GM18508 (cell line): ENCODE data around the gene GSTT2B.
"Not testable (repeated sequence)": the region's sequence is repeated elsewhere in the genome, so short reads cannot be mapped to it uniquely, and the experiment has no call there.

Source experiments
- ATAC-seq: cut with Tn5 transposase; IDR thresholded peaks from one replicate; pipeline ENCODE4 v1.9.1; 2021; ENCODE audit warnings: moderate number of reproducible peaks; ENCODE audit not compliant: insufficient read depth, unreplicated experiment

Gene GSTT2B

DNA sequence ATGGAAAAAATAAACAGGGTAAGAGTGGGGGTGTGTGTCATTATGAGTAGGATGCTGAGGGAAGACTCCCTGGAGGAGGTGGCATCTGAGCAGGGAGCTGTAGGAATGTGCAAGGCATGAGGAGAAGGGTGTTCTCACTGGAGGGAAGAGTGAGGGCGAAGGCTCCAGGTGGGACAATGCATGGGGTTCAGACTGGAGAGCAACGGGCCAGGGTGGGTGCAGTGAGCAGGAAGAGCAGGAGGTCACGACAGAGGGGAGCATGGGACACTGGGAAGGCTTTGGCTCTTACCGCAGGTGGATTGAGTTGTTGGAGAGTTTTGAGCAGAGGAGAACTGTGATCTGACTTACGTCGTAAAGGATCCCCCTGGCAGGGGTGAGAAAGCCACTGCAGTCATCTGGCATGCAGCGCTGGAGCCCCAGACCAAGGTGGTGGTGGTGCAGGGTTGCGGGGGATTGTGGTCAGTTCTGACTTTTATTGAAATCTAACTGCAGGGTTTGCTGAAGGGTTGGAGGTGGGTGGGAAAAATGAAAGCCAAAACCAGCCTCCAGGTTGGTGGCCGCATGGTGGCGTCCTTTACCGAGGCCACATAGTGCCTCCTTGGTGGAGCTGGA, 8.1 kb downstream of the GSTT2B start:
- ATAC-seq, result not testable (repeated sequence)

- not testable (repeated sequence) for ATAC-seq
Observed at GRCh38 chr22:23951383-23951782, 9.6 kb downstream of the GSTT2B start.

GRCh38 chr22:23949764-23950163, 11.2 kb downstream of the GSTT2B start:
- ATAC-seq, result not testable (repeated sequence)

DNA sequence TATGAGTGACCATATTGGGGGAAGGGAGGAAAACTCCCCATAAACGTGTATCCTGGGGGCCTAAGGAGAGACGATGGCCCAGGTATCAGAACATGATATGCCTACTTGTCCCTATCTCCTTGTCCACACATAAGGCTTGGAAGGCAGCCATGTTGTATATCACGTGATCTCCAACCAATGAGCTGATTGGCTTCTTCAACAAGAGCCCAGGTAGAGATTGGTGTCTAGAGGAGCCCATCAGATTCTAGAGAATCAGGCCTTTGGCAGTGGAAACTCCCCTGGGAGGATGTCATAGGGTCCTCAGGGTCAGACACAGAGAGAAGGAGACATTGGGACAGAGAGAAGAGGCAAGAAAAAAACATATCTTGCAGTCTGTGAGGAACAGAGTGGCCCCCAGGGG, 13.6 kb downstream of the GSTT2B start:
- not testable (repeated sequence) for ATAC-seq

GRCh38 chr22:23940166-23940565, 20.8 kb downstream of the GSTT2B start:
- ATAC-seq, result not testable (repeated sequence)

DNA sequence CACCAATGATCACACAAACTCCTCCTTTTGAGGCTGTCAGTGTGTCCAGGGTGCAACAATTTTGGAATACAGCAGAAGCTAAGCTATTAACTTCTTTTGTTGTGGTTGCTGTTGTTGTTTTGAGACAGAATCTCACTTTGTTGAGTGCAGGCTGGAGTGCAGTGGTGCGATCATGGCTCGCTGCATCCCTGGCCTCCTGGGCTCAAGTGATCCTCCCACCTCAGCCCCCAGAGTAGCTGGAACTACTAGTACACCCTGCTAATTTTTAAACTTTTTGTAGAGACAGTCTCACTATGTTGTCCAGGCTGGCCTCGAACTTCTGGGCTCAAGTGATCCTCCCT, 22.0 kb downstream of the GSTT2B start:
- ATAC-seq, result no peak

DNA sequence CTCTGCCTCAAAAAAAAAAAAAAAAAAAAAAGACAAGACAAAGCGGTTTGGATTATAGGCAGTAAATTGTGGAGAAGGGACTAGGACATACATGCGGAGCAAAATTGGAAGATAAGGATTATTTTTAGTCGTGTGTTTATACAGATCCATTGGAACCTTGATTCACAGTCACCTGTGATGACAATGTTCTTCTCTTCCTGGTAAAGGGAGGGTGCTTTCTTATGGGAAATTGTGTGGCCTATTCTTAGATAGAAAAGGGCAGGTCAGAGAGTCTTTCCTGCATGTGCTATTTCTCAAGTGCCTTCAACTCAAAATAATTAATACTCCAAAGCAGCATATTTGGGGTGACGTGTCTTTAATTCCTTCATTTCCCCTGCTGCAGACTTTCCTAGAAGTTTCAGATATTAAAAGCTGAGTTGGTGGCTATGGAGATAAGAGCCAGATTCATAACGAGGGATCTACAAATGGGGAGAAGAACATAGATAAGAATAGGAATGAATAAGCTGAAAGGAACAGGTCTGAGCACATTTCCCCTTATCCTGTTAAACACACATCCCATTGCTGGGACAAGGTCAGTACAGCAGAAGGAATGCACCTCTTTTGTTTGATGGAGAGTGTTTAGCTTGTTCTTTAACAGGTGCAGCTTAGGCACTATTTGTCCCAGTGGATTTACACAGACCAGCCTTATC, 22.5 kb downstream of the GSTT2B start:
- no peak for ATAC-seq

DNA sequence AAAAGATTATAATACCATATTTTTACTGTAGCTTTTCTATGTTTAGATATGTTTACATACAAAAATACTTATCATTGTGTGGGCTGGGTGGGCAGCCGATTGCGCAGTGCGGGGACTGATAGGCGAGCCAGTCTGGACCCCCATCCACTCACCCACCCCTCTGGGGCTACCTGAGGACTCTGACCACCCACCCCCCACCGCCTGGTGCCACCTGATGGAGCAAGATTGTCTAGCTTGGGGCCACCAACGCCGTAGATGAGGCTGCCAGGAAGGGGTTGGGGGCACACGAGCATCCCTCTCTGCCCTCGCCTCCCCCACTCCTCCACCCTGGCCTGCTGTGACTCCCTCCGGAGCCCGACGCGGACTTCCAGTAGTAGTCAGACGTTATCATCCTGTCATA, 34.4 kb downstream of the GSTT2B start:
- ATAC-seq, result no peak

- ATAC-seq, result no peak
Observed at GRCh38 chr22:23925020-23925606, 35.9 kb downstream of the GSTT2B start.

DNA sequence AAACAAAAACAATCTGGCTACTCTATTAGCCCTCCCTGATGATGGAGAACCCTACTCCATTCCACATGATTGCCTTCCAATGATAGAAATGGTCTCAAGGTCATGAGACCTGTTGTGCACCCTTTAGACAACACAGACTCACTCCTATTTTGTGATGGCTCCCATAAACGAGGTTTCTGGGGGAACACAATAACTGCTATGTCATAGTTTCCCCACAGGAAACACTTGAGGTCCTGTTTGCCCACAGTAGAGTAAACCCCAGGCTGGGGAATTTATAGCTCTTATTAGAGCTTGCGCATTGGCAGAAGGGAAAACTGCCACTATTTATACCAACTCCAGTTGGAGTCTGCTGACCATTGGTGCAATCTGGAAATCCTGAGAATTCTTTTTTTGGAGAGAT, 38.1 kb downstream of the GSTT2B start:
- ATAC-seq, result no peak

DNA sequence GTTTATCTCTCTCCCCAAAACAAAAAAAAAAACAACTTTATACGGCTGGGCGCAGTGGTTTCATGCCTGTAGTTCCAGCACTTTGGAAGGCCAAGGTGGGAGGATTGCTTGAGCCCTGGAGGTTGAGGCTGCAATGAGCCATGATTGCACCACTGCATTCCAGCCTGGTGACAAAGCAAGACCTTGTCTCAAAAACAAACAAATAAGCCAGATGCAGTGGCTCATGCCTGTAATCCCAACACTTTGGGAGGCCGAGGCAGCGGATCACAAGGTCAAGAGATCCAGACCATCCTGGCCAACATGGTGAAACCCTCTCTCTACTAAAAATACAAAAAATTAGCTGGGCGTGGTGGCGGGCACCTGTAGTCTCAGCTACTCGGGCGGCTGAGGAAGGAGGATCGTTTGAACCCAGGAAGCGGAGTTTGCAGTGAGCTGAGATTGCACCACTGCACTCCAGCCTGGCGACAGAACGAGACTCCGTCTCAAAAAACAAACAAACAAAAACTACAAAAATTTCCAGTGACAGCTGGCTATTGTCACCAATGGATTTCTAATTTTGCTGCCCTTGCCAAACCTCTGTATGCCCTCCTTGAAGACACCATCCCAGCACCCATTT, 39.3 kb downstream of the GSTT2B start:
- ATAC-seq, result not testable (repeated sequence)

DNA sequence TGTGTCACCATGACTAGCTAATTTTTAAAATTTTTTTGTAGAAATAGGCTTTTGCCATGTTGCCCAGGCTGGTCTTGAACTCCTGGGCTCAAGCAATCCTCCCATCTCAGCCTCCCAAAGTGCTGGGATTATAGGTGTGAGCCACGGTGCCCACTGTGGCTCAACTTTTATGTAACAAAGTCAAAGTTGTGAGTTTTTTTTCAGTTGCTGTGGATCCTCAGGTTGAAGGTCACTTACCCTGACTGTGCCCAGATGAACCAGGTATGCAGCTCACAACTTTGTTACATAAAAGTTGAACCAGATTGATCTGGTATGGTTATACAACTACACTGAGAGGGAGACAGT, 40.8 kb downstream of the GSTT2B start:
- not testable (repeated sequence) for ATAC-seq

- no peak for ATAC-seq
Observed at GRCh38 chr22:23915290-23915689, 45.7 kb downstream of the GSTT2B start.

DNA sequence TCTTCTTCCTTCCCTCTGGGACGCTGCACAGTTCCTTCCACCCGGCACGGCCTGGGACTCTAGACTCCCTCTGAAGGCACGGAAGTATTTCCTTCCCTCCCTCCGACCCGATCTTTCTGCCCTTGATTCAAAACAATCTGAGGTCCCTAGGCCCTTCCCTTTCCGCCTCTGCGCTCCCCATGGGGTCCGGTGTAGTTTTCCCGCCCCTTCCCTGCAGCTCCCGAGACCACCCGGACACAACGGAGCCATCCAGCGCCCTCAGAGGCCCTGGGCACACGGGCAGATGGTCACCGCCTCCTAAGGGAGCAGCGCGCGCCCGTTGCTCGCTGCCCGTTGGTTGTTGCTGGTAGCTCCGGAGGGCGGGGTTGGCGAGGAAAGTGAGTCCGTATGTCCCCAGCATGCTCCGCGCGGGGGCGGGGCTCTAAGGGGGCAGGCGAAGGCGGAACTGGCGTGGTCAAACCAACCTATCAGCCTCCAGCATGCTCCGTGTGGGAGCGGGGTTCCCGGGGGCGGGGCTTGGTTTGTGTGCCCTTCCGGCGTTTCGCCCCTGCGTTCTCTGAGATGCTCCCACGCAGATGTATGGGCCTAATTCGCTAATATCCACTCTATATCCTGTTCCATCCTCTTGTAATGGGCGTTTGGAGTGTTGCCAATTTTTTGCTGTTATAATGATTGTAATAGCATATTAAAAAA, 47.2 kb downstream of the GSTT2B start:
- ATAC-seq, result peak; percentile 66

DNA sequence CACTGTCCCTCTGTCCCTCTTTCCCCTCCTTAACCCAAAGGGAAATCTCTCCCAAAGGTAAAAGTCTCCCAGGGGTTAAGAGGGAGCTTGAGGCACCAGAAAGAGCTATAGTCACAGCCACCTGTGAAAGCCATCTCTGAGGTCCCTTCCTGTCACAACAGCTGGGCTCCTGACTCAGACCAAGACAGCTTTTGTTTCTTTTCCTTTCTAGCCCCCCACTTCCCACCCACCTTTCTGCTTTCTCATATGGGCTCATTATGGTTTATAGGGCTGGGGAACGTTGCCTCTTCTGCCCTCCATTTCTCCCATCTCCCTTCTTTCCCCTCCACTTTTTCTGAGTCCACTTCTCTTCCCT, 47.7 kb downstream of the GSTT2B start:
- ATAC-seq, result no peak

DNA sequence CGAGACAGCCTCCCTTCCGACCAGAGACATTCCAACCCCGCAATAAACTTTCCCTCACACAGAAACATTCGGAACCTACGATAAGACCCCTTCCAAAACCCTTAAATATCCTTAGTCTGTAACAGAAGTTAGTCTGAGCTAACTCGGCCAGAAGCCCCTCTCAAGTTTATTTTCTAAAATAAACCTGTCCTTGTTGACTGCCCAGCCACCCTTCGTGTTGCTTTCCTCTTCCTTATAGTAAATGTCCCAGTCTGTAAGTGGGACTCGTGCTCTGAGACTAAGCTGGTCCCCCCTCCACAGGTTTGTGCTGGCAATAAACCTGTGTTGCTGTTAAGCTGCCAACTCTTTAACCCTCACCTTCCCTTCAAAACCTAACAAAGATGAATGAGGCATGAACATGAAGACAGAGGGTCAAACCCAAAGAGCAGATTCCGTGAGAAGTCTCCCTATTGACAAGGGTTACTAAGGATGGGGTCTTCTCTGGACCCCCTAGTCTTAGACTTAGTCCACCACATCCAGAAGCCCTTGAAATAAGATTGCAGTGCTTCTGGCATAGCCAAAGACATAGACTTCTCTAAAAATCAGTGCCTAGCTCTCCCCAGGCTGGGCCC, 48.6 kb downstream of the GSTT2B start:
- ATAC-seq, result no peak

DNA sequence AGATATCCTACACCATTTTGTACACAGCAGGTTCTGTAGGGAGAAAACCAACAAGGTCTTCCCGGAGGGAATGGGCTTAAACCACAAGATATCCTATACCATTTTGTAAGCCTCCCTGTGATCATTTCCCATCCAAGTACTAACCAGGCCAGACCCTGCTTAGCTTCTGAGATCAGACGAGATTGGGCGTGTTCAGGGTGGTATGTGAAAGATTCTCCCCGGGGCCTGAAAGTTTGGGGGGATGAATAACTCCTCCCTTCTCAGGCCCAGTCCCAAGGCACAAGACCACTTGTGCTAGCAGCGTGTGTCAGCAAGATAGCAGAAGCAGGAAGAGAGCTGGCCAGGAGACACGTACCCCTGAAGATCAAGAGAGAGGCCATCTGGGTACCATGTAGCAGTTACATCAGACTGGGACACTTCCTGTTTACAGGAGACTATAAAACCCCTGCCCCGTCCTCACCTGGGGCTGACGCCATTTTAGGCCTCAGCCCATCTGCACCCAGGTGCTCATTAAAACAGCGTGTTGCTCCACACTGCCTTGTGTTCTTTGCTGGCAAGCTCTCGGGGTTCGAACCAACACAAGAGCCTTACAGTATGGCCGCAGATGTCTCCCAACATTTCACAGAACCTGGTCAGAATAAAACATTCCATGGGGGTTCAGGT, 49.5 kb downstream of the GSTT2B start:
- no peak for ATAC-seq

GRCh38 chr22:23910496-23911190, 50.4 kb downstream of the GSTT2B start:
- no peak for ATAC-seq

- ATAC-seq, result no peak
Observed at GRCh38 chr22:23909296-23909898, 51.6 kb downstream of the GSTT2B start.
